Inflammatory macrophage treated with lipopolysaccharide for 4 hours (primary cell): ENCODE results near the gene FMN1.

ENCODE experiments used
- DNase-seq: peaks from one replicate; pipeline ENCODE4 v3.0.0-alpha.2; 2020

FMN1 gene

GRCh38 chr15:32877252-32878019 lies 317.1 kb downstream of the FMN1 start:
- peak; percentile 36 for DNase-seq

GRCh38 chr15:32873284-32874114 lies 321.0 kb downstream of the FMN1 start:
- DNase-seq: no peak

GRCh38 chr15:32872621-32873283 lies 321.8 kb downstream of the FMN1 start:
- DNase-seq: peak; percentile 85

- DNase-seq: no peak
These were observed 322.6 kb downstream of the FMN1 start for GRCh38 chr15:32871883-32872282.

GRCh38 chr15:32870240-32871033 lies 324.1 kb downstream of the FMN1 start:
- DNase-seq: peak; percentile 32

- DNase-seq: peak; percentile 41
These were observed 324.7 kb downstream of the FMN1 start for GRCh38 chr15:32869776-32870175.

- DNase-seq: peak; percentile 88
These were observed 327.2 kb downstream of the FMN1 start for GRCh38 chr15:32867313-32867626.

GRCh38 chr15:32866454-32867312 lies 327.8 kb downstream of the FMN1 start:
- peak; percentile 93 for DNase-seq

DNA sequence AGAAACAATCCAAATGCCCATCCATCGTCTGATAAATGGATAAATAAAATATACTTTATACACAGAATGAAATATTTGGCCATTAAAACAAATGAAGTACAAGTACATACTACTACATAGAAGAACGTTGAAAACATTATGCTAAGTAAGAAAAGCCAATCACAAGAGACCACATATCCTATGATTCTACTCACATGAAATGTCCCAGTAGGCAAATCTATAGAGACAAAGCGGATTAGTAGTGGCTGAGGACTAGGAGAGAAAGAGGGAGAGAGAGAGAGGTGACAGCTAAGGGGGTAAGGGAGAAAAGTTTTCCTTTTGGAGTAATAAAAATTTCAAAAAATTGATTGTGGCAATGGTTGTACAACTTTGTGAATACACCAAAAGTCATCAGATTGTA lies 329.7 kb downstream of the FMN1 start:
- no peak for DNase-seq

DNA sequence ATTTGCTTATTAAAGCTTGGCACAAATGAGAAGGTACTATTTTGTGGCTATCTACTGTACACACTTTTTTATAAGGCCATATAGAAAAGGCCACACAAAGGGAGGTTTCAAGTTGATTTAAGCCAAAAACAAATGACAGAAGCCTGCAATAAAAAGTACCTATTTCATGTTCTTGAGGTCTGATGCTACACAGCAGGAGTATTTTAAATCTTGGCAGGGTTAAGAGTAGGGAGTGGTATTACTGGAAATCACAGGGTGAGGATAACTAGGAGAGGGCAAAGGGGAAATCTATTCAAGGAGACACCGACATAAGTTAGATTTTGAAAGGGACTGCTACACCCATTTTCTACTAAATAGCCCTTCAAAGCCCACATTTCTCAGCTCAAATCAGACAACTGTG lies 330.5 kb downstream of the FMN1 start:
- no peak for DNase-seq

GRCh38 chr15:32861761-32862160 lies 332.8 kb downstream of the FMN1 start:
- DNase-seq: peak; percentile 77

- peak; percentile 40 for DNase-seq
These were observed 333.3 kb downstream of the FMN1 start for GRCh38 chr15:32861174-32861573.

GRCh38 chr15:32859996-32860395 lies 334.5 kb downstream of the FMN1 start:
- DNase-seq: no peak

GRCh38 chr15:32859251-32859650 lies 335.3 kb downstream of the FMN1 start:
- no peak for DNase-seq

- no peak for DNase-seq
These were observed 336.8 kb downstream of the FMN1 start for GRCh38 chr15:32857732-32858131.

DNA sequence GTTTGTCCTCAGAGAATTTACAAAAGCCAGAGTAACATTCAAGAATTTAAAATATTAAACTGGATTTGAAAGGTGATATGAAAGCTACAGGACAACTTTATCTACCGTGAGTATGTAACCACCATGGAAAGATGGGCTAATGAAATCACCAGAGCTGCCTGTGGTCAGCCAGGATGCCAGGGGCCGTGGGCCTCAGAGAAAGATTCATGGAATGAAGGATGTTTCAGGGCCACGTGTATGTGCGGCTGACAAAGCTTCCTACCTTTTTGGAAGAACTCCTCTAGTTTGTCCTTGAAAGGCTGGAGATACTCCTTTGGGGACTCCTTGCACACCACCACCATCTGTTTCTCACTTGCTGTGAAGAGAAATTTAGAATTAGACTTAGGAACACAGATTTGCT lies 337.8 kb downstream of the FMN1 start:
- DNase-seq: no peak

DNA sequence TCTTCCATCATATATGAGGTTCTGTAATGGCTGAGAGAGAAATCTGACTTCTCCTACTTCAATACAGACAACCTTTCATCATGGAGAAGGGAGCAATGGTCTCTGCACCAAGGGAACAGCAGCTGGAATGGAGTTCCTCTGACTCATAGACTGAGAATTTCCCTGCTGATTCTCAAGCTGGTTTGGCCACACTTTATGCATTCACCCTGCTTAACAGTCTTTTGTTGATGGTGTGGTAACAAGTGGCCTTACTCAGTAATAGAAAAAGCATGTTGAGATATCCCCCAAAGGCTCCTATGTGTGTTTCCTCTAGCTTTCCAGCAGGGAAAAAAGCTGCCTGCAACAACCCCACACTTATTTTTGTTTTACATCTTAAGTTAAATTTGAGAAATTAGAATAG lies 338.6 kb downstream of the FMN1 start:
- peak; percentile 42 for DNase-seq

DNA sequence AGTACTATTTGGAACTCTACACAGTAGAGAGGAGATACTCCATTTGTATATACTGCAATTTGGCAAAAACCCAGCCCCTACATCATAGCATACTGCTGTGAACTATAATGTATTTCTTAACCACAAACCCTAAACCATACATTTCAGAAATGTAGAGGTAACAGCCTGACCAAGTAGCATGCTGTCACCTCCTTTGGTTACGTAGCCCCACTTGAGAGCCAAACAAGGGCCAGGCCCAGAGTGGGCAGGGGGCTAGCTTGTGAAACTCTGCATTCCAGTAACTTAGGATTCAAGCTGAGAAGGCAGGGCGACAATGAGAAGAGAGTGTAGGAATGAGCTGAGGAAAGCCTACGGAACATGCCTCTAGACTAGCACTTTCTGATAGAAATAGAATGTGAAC lies 340.9 kb downstream of the FMN1 start:
- no peak for DNase-seq

GRCh38 chr15:32852771-32853170 lies 341.7 kb downstream of the FMN1 start:
- no peak for DNase-seq

DNA sequence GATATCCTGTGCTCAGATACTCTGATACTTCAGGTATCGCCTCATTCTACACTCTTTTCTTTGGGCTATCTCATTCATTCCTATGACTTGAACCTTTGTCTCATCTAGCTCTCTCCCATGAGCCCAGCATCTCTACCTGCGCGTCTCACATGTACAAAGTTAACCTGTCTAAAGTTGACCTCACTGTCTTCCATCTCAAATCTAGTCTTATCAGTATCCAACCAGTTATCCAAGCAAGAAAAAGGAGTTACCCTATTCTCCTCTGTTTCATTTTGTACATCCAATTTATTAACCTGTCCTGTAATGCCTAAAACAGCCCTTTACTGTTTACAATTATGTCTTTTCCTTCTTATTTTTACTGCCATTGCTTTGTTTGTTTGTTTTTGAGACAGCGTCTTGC lies 342.5 kb downstream of the FMN1 start:
- no peak for DNase-seq

GRCh38 chr15:32851572-32851971 lies 342.9 kb downstream of the FMN1 start:
- DNase-seq: peak; percentile 78
